Measurements from ENCODE around the gene TECTA.

Gene TECTA

DNA sequence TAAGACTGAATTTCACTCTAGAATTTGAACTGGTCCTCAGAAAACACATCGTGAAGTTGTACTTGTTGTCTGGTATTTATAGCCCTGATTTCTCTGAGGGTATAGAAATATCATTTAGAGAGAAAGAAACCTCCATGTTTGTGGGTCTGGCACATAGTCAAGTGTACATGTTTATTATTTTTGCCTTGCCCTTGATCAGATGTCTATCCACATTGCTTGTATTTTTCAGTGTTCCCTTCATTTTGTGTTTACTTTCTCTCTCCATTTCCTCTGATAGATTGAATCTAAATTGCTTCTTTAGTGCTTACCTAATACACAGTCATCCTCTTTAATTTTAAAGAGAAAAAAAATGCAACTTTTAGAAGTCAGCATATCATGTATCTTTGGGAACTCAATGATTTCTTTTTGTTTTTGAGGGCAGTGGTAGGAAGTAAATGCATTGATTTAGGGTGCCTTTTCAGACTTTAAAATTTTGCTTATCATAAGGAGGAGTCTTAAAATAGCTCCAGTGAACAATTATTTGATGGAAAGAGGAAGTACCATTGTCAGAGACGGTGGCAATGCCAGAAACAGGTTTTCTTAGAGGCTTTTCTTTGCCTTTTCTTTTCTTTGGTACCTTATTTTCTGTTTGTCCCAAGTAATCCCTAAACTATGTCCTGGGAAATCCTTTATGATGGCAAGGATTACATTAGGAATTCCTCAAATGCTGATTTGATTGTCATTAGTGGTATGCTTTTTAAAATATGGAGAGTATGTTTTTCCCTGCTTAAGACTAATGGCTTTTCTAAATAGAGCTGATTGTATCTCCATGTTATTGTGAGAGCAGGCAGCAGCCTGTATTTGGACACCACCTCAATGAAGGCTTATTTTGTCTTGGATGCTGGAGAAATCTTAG, 29.8 kb upstream of the TECTA start:
- in situ Hi-C loops (cut with HindIII; ENCODE audit: low sequenced_read_pairs): no loop called here
- TF ChIP-seq, protein P1, sequence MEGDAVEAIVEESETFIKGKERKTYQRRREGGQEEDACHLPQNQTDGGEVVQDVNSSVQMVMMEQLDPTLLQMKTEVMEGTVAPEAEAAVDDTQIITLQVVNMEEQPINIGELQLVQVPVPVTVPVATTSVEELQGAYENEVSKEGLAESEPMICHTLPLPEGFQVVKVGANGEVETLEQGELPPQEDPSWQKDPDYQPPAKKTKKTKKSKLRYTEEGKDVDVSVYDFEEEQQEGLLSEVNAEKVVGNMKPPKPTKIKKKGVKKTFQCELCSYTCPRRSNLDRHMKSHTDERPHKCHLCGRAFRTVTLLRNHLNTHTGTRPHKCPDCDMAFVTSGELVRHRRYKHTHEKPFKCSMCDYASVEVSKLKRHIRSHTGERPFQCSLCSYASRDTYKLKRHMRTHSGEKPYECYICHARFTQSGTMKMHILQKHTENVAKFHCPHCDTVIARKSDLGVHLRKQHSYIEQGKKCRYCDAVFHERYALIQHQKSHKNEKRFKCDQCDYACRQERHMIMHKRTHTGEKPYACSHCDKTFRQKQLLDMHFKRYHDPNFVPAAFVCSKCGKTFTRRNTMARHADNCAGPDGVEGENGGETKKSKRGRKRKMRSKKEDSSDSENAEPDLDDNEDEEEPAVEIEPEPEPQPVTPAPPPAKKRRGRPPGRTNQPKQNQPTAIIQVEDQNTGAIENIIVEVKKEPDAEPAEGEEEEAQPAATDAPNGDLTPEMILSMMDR (IDR thresholded peaks at IDR 0.05; ENCODE audit: low read depth, low read length): no peak
- peak; percentile 31 for DNase-seq (ENCODE audit: low read depth, low spot score)
- no peak overlapping the region for H3K4me3 ChIP-seq (ENCODE audit: low read depth, low read length)

DNA sequence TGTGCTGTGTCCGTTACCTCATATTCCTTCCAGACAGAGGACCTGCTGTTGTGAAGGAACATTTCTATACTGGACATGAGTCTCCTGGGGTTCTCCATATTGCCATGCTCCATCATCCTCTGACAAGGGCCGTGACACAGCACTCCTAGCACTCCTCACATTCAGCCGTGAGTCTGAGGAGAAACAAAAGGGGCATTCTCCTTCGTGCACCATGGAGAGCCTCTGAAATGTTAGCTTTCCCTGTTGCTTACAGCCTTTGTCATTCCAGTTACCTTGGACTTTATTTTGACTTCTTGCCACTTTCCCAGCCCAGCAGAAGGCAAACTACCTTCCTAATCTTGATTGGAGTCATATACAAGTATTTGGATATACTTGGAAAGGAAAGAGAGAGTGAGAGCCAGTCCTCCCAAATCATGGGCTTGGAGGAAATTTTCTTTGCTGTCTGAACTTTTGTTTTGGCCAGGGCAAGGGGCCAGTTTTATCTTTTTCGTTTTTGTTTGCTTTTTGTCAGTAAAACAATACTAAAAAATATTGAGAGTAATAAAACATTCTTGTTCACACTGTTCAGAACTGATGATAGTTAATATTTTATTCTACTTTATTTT, 29.1 kb upstream of the TECTA start:
- TF ChIP-seq, protein P1 (IDR thresholded peaks at IDR 0.05; ENCODE audit: low read depth, low read length): no peak

DNA sequence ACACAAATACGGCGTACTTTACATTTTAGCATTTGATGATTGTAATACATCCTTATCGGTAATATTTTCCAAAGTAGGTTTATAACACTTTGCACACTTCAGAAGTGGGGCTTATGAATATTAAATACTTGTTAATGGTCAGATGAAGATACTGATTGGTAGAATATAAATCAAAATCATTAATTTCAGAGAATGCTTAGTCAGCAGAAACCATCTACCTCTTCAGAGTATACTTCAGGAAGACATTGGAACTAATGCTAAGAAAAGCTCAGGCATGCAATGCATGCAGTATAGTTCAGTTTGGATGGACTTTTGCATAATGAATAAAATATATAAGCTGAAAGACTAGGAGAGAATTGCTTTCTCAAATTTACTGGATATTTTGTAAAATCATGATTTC, 19.7 kb upstream of the TECTA start:
- in situ Hi-C loops (cut with HindIII; ENCODE audit: low sequenced_read_pairs): no loop called here
- TF ChIP-seq, protein P1 (IDR thresholded peaks at IDR 0.05; ENCODE audit: low read depth, low read length): no peak
- no peak overlapping the region for H3K4me3 ChIP-seq (ENCODE audit: low read depth, low read length)
- no peak for DNase-seq (ENCODE audit: low read depth, low spot score)

More for the DNA sequence above, 29.1 kb upstream of the TECTA start:
- H3K4me3 ChIP-seq (ENCODE audit: low read depth, low read length): no peak overlapping the region
- in situ Hi-C loops (cut with HindIII; ENCODE audit: low sequenced_read_pairs): no loop called here
- DNase-seq (ENCODE audit: low read depth, low spot score): no peak

DNA sequence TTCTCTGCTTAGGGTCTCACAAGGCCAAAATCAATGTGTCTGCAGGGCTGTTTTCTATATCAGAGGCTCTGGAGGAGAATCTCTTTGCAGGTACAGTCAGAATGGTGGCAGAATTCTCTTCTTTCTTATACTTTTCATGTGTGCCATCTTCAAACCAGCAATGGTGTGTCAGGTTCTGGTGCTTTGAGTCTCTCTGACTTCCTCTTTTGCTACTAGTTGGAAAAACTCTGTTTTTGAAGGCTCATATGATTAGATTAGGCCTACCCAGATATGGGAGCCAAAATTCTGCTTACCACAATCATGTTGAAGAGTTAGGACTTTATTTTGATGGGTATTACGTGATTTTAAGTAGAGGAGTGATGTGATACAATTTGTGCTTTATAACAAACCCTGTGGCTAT, 18.8 kb upstream of the TECTA start:
- DNase-seq (ENCODE audit: low read depth, low spot score): no peak
- H3K4me3 ChIP-seq (ENCODE audit: low read depth, low read length): no peak overlapping the region
- TF ChIP-seq, protein P1 (IDR thresholded peaks at IDR 0.05; ENCODE audit: low read depth, low read length): no peak
- in situ Hi-C loops (cut with HindIII; ENCODE audit: low sequenced_read_pairs): no loop called here

DNA sequence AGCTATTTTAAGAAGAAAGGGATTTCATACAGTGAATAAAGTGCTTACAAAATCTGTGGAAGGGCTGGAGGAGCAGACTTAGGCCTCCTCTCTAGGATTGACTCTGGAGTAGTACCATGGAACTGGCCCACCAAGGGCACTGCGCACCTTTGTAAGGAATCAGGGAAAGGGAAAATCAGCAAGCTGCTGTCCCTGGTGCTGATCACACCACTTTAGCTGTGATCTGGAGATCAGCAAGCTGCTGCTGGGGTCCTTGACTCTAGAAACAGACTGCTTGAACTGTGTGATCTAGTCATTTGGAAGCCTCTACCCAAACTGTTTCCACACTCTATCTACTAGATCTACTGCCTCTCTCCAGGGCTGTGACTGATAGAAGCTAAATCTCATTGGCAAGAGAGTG, 18.4 kb upstream of the TECTA start:
- TF ChIP-seq, protein P1 (IDR thresholded peaks at IDR 0.05; ENCODE audit: low read depth, low read length): no peak
- DNase-seq (ENCODE audit: low read depth, low spot score): no peak
- in situ Hi-C loops (cut with HindIII; ENCODE audit: low sequenced_read_pairs): no loop called here
- no peak overlapping the region for H3K4me3 ChIP-seq (ENCODE audit: low read depth, low read length)

DNA sequence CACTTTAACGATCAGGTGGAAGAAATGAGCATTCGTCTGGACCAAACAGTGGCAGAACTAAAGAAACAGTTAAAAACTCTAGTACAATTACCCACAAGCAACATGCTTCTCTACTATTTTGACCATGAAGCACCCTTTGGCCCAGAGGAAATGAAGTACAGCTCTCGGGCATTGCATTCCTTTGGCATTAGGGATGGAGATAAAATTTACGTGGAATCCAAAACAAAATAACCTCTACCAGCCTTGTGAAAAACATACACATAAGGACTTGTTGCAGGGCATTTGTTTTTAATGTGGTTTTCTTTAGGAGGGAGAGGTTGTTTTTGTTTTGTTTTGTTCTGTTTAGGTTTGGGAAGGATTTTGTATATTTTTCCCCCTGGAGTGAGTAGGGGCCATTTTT, 14.2 kb upstream of the TECTA start:
- TF ChIP-seq, protein P1 (IDR thresholded peaks at IDR 0.05; ENCODE audit: low read depth, low read length): no peak
- in situ Hi-C loops (cut with HindIII; ENCODE audit: low sequenced_read_pairs): no loop called here
- peak; percentile 17 for DNase-seq (ENCODE audit: low read depth, low spot score)
- H3K4me3 ChIP-seq (ENCODE audit: low read depth, low read length): no peak overlapping the region
